Measurements from ENCODE around the gene CBY1. TPM values are rescaled to one million over a fixed set of nuclear protein-coding genes. Genes with fewer than 3 reads are reported as not detected.
A peak's percentile ranks its signal among the peaks of the same experiment; 100 is the strongest.

Gene CBY1
- total RNA-seq, 1 donor from 2014 or later, result 39.4 TPM

DNA sequence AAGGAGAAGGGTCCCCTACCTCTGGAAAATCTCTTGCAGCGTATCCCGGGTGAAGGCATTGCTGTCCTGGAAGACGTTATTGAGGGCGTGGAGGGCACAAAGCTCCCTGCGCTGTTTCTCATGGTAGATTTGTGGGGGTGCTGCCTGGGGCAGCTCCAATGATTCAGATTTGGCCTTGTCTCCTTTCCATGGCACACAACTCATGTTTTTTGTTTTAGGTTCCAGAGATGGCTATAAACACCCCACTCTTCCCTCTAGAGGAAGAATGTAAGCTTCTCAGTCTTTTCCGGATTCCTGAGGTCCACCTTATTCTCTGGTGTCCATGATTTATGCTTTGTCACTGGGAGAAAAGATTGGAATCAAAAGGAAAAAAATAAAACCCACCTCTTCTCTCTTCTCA is 43.3 kb downstream of the CBY1 start:
- Mint-ChIP-seq H3K27ac (ENCODE audit: unreplicated experiment) (peak overlapping the region; percentile 81), H3K4me3 (peak overlapping the region; percentile 94), H3K9me3 (no peaks in the 10 kb centered on the region), H3K27me3 (ENCODE audit: low read depth) (peaks cover 2% of the 10 kb centered on the region), H3K36me3 (ENCODE audit: low read depth) (peaks cover 2% of the 10 kb centered on the region), H3K4me1 (peaks cover 53% of the 10 kb centered on the region)
- DNase-seq (ENCODE audit: low read depth, low spot score), result no peak
- TF ChIP-seq, protein P1, sequence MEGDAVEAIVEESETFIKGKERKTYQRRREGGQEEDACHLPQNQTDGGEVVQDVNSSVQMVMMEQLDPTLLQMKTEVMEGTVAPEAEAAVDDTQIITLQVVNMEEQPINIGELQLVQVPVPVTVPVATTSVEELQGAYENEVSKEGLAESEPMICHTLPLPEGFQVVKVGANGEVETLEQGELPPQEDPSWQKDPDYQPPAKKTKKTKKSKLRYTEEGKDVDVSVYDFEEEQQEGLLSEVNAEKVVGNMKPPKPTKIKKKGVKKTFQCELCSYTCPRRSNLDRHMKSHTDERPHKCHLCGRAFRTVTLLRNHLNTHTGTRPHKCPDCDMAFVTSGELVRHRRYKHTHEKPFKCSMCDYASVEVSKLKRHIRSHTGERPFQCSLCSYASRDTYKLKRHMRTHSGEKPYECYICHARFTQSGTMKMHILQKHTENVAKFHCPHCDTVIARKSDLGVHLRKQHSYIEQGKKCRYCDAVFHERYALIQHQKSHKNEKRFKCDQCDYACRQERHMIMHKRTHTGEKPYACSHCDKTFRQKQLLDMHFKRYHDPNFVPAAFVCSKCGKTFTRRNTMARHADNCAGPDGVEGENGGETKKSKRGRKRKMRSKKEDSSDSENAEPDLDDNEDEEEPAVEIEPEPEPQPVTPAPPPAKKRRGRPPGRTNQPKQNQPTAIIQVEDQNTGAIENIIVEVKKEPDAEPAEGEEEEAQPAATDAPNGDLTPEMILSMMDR (conservative IDR thresholded peaks at IDR 0.05), result no peak

DNA sequence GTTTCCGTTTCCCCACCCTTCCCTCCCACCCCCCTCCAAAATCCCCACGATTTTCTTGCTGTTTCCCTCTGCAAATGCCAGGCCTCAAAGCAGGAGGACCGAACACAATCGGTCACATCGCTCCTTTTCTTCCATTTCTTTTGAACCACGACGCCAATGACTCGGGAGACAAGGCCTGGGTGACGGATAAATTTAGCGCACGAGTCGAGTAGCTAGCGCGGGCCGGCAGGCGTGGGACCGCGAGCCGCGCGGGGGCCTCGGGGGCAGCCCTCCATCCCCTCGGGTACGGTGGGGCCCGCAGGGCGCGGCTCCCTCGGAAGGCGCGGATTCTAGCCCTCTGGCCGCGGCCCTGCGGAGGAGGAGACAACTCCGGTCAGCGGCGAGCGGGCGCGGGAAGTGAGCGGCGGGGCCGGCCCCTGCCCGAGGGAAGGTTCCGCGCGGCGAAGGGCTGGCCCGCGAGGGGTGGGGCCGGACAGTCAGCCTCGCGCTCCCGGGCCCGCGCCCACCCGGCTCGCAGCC is 43.9 kb downstream of the CBY1 start:
- TF ChIP-seq, protein P1 (conservative IDR thresholded peaks at IDR 0.05), result no peak
- Mint-ChIP-seq H3K4me3 (peak overlapping the region; percentile 94), H3K9me3 (no peaks in the 10 kb centered on the region), H3K36me3 (ENCODE audit: low read depth) (peaks cover 2% of the 10 kb centered on the region), H3K4me1 (peaks cover 59% of the 10 kb centered on the region), H3K27me3 (ENCODE audit: low read depth) (peaks cover 2% of the 10 kb centered on the region), H3K27ac (ENCODE audit: unreplicated experiment) (peak overlapping the region; percentile 91)
- DNase-seq (ENCODE audit: low read depth, low spot score), result no peak

DNA sequence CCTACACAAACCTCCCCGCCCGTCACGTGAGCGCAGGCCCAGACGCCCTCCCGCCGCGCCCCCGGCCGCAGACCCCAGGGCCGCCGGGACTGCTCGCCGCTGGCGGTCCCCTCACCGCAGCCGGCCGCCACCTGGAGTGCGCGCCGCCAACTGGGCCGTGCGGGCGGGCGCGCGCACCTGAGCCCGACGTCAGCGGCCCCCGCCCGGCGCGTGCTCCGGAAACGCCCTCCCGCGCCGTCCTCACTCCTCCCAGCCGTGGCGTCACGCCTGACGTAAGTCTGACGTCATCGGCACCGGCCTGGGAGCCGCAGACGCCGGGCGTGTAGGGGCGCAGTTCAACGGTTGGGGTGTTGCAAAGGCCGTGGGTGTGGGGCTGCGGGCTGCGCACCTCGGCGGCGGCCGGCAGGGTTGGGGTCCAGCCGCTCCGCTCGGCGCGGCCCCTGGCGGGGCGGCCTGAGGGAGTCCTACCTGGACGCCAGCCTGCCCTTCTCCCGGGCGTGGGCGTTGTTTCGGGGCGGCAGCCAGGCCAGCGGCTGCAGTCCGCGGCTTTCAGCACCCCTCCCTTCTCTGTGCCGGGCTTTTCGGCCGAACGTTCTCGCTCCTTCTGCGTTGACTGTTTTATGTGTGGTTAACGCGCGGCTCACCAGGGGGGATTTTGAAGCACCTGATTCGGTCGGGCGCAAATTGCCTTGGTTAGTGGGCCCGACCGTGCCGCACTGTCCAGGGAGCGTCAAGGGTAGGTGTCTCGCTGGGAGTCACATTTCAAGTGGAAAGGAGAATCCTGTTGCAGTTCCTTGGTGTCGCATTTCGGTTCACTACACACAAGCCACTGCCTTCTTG is 44.6 kb downstream of the CBY1 start, which contains the start of gene JOSD1:
Gene JOSD1, minus strand, starts transcription at position 155 of the 840 bp plus-strand sequence. CDS start 956 bp downstream, outside the sequence.
- TF ChIP-seq, protein P1 (conservative IDR thresholded peaks at IDR 0.05), result no peak
- Mint-ChIP-seq H3K9me3 (no peaks in the 10 kb centered on the region), H3K4me3 (peak within 1 kb of the TSS; percentile 95), H3K4me1 (peaks cover 63% of the 10 kb centered on the region), H3K27me3 (ENCODE audit: low read depth) (peaks cover 2% of the 10 kb centered on the region), H3K36me3 (ENCODE audit: low read depth) (peaks cover 2% of the 10 kb centered on the region), H3K27ac (ENCODE audit: unreplicated experiment) (peak within 1 kb of the TSS; percentile 94)
- DNase-seq (ENCODE audit: low read depth, low spot score), result peak; percentile 93

DNA sequence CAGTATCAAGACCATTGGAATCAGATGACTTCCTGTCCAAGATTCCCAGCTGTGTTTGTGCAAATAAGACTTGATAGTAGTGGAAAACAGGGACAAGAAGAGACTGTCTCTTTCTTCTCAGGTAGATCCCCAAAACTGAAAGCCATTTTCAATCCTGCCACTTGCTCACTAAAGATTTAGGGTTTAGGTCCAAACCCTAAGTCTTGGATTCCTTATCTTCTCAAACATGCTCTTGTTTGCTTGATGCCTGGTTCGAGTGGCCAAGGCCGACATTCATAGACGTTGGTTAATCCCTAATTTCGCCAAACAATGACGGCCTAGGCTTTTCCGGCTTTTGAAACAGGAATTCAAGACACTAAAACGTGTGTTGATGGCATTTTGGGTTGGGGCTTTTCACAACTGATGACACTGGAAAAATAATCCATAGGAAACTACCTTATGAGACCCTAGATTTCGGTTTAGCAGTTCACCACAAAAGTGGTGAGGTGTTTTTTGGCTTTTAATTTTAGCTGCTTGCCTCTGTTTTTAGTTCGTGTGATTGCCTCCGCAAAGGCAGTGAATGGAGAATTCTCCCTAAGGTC is 48.3 kb downstream of the CBY1 start:
- H3K9me3 Mint-ChIP-seq, result no peaks in the 10 kb centered on the region
- peaks cover 2% of the 10 kb centered on the region for H3K27me3 Mint-ChIP-seq (ENCODE audit: low read depth)
- H3K4me1 Mint-ChIP-seq, result peaks cover 53% of the 10 kb centered on the region
- peak overlapping the region; percentile 92 for H3K4me3 Mint-ChIP-seq
- H3K36me3 Mint-ChIP-seq (ENCODE audit: low read depth), result peaks cover 2% of the 10 kb centered on the region
- TF ChIP-seq, protein P1 (conservative IDR thresholded peaks at IDR 0.05), result no peak
- DNase-seq (ENCODE audit: low read depth, low spot score), result no peak
- H3K27ac Mint-ChIP-seq (ENCODE audit: unreplicated experiment), result peak overlapping the region; percentile 36

DNA sequence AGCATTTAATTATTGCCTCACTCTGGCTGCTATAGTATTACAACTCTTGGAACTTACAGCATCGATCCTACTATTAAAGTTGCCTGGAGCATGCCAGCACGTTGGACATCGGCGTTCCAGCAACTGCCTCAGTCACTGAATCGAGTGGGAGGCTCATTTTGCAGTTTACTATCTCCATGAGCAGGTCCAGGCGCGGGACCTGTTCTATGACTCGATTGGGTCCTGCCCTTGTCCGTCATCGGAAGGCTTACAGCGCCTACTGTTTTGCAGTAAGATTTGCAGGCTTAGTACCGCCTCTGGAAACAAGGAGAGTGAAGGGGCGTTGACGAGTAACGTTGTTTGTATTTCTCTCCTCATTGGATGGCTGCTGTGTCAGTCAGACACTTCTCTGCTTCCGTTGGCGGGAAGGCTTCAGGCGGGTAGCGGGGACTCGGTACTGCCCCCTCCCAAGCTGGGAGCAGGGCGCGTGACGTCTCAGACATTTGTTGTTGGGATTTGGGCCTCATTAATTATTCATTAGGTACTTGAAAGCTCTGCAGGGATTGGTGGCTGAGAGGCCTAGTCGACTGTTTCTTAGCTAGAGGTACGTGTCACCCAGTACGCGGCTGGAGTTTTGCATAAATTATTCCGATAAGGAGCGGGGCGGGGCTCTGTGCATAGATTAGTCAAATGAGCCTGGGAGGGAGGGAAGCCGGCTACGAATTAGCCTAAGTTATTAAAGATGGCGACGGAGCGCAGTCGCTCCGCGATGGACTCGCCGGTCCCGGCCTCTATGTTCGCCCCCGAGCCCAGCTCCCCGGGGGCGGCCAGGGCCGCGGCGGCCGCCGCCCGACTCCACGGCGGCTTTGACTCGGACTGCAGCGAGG is 49.0 kb downstream of the CBY1 start, which contains the start of gene GTPBP1:
Gene GTPBP1, plus strand, starts transcription at position 710 of the 866 bp plus-strand sequence. Its CDS starts 12 bp downstream, at position 722.
- Mint-ChIP-seq H3K9me3 (no peaks in the 10 kb centered on the region), H3K27me3 (ENCODE audit: low read depth) (peaks cover 2% of the 10 kb centered on the region), H3K4me1 (peaks cover 46% of the 10 kb centered on the region), H3K36me3 (ENCODE audit: low read depth) (peaks cover 2% of the 10 kb centered on the region), H3K27ac (ENCODE audit: unreplicated experiment) (peak within 1 kb of the TSS; percentile 36), H3K4me3 (peak within 1 kb of the TSS; percentile 92)
- TF ChIP-seq, protein P1 (conservative IDR thresholded peaks at IDR 0.05), result no peak
- DNase-seq (ENCODE audit: low read depth, low spot score), result peak; percentile 98

Measured in neural crest cell (in vitro differentiated cells).